GM12891 (cell line): Measurements from ENCODE around the gene ETDB.

ENCODE experiments used
- DNase-seq: peaks from one replicate; pipeline ENCODE4 v3.0.0; 2011; ENCODE audit warnings: low spot score; ENCODE audit not compliant: insufficient read length
- FAIRE-seq: peaks from 2 replicates; lab custom pipeline; 2011; peaks lifted over from hg19 to GRCh38; lab: Jason Lieb, UNC
- PAX5 ChIP-seq: IDR thresholded peaks from 2 replicates; pipeline ENCODE4 v1.6.1; 2011; ENCODE audit warnings: low read length, moderate library complexity, mild to moderate bottlenecking; ENCODE audit not compliant: insufficient read depth, severe bottlenecking
- POLR2A ChIP-seq: IDR thresholded peaks from 2 replicates; pipeline ENCODE4 v1.6.1; 2011; ENCODE audit warnings: low read depth, low read length, control low read depth
- POLR2AphosphoS5 ChIP-seq: IDR thresholded peaks from 2 replicates; pipeline ENCODE4 v1.6.1; 2011; ENCODE audit warnings: low read depth, low read length, control low read depth
- POU2F2 ChIP-seq: IDR thresholded peaks from 2 replicates; pipeline ENCODE4 v1.6.1; 2011; ENCODE audit warnings: low read depth, mild to moderate bottlenecking, control low read depth, low read length, moderate library complexity
- SPI1 ChIP-seq: IDR thresholded peaks from 2 replicates; pipeline ENCODE4 v1.6.1; 2011; ENCODE audit warnings: low read depth, low read length, control low read depth
- TAF1 ChIP-seq: IDR thresholded peaks from 2 replicates; pipeline ENCODE4 v1.6.1; 2011; ENCODE audit warnings: low read depth, low read length, control low read depth

Gene ETDB

GRCh38 chrX:135094726-135095125 is 25.6 kb downstream of the ETDB start:
- no peak for TF ChIP-seq POLR2A
- no peak for TF ChIP-seq POU2F2
- TF ChIP-seq TAF1 = no peak
- no peak for TF ChIP-seq PAX5
- TF ChIP-seq POLR2AphosphoS5 = no peak
- TF ChIP-seq SPI1 = no peak
- no peak for FAIRE-seq
- DNase-seq = no peak

- FAIRE-seq = no peak
- DNase-seq = no peak
- no peak for TF ChIP-seq POLR2A
- no peak for TF ChIP-seq POLR2AphosphoS5
- no peak for TF ChIP-seq SPI1
- no peak for TF ChIP-seq PAX5
- no peak for TF ChIP-seq POU2F2
- no peak for TF ChIP-seq TAF1
Measured at GRCh38 chrX:135089126-135089525, 31.2 kb downstream of the ETDB start.

- DNase-seq (no peak), FAIRE-seq (no peak)
- TF ChIP-seq POU2F2 (no peak), POLR2A (no peak), TAF1 (no peak), PAX5 (no peak), POLR2AphosphoS5 (no peak), SPI1 (no peak)
Measured at GRCh38 chrX:135087867-135088266, 32.5 kb downstream of the ETDB start.

- DNase-seq (no peak), FAIRE-seq (no peak)
- TF ChIP-seq POLR2AphosphoS5 (no peak), PAX5 (no peak), POU2F2 (no peak), SPI1 (no peak), TAF1 (no peak), POLR2A (no peak)
Measured at GRCh38 chrX:135086197-135086854, 34.0 kb downstream of the ETDB start.

- no peak for DNase-seq
- no peak for FAIRE-seq
- no peak for TF ChIP-seq POU2F2
- TF ChIP-seq POLR2A = no peak
- TF ChIP-seq POLR2AphosphoS5 = no peak
- TF ChIP-seq TAF1 = no peak
- TF ChIP-seq SPI1 = no peak
Measured at GRCh38 chrX:135081693-135082404, 38.5 kb downstream of the ETDB start.
